H1 (cell line): ENCODE data around the gene AP3M1. TPM values are rescaled to one million over a fixed set of nuclear protein-coding genes. Genes with fewer than 3 reads are reported as not detected.
A peak's percentile ranks its signal among the peaks of the same experiment; 100 is the strongest.

Source experiments
- BRCA1 ChIP-seq: IDR thresholded peaks from 2 replicates; pipeline ENCODE4 v1.6.1; 2012; ENCODE audit warnings: low read depth, low read length, improper control_type of control experiment
- CHD2 ChIP-seq: IDR thresholded peaks from 2 replicates; pipeline ENCODE4 v1.6.1; 2012; ENCODE audit warnings: low read length, improper control_type of control experiment
- CTBP2 ChIP-seq: IDR thresholded peaks from 2 replicates; pipeline ENCODE4 v1.7.0; 2011; ENCODE audit warnings: borderline replicate concordance, mild to moderate bottlenecking, moderate library complexity, mixed read lengths, low read length; ENCODE audit not compliant: insufficient read depth, insufficient read length
- CTCF ChIP-seq, 3 experiments: IDR thresholded peaks; 1 replicate in 2 of 3; 2 replicates in 1 of 3; pipeline versions ENCODE4 v1.5.1 to v1.6.1; 2011; ENCODE audit warnings: low read length in 3 of 3, mild to moderate bottlenecking in 3 of 3, inconsistent platforms in 2 of 3, low read depth in 1 of 3, moderate library complexity in 1 of 3; ENCODE audit not compliant: insufficient read depth in 1 of 3; ENCODE audit errors: control extremely low read depth in 1 of 3
- EZH2 ChIP-seq: fragments of 200-600 bp; sonication (generic); IDR thresholded peaks from 2 replicates; pipeline ENCODE4 v1.7.1; 2012; ENCODE audit warnings: low read depth, mild to moderate bottlenecking, moderate library complexity, low read length, inconsistent platforms; ENCODE audit not compliant: severe bottlenecking
- NANOG ChIP-seq: IDR thresholded peaks from 2 replicates; pipeline ENCODE4 v1.6.1; 2011; ENCODE audit warnings: low read length, low read depth, mild to moderate bottlenecking, inconsistent platforms; ENCODE audit not compliant: insufficient read depth, poor library complexity, severe bottlenecking
- RAD21 ChIP-seq, 2 experiments: IDR thresholded peaks in 1 of 2; conservative IDR thresholded peaks in 1 of 2; 2 replicates each; pipeline ENCODE4 v1.6.1; 2011; ENCODE audit warnings: low read depth in 2 of 2, low read length in 2 of 2, improper control_type of control experiment in 1 of 2, inconsistent platforms in 1 of 2, mild to moderate bottlenecking in 1 of 2, moderate library complexity in 1 of 2
- RXRA ChIP-seq: IDR thresholded peaks from 2 replicates; pipeline ENCODE4 v1.6.1; 2011; ENCODE audit warnings: low read depth, mild to moderate bottlenecking, low read length, moderate library complexity; ENCODE audit not compliant: insufficient read depth
- SAP30 ChIP-seq: fragments of 300-600 bp; sonication (generic); IDR thresholded peaks from 2 replicates; pipeline ENCODE4 v1.7.1; 2012; ENCODE audit warnings: low read length, moderate library complexity, mild to moderate bottlenecking, inconsistent platforms; ENCODE audit not compliant: insufficient read depth, insufficient replicate concordance
- SP2 ChIP-seq: IDR thresholded peaks from 2 replicates; pipeline ENCODE4 v1.6.1; 2012; ENCODE audit warnings: mild to moderate bottlenecking, low read length, inconsistent platforms
- SP4 ChIP-seq: IDR thresholded peaks from 2 replicates; pipeline ENCODE4 v1.6.1; 2012; ENCODE audit warnings: low read length, inconsistent platforms
- SRF ChIP-seq: IDR thresholded peaks from 2 replicates; pipeline ENCODE4 v1.6.1; 2011; ENCODE audit warnings: mild to moderate bottlenecking, low read depth, low read length, moderate library complexity
- SUZ12 ChIP-seq: fragments of 200-600 bp; sonication (generic); IDR thresholded peaks from 2 replicates; pipeline ENCODE4 v1.6.1; 2012; ENCODE audit warnings: mild to moderate bottlenecking, inconsistent platforms, low read length, moderate library complexity, mixed read lengths
- TBP ChIP-seq: IDR thresholded peaks from 2 replicates; pipeline ENCODE4 v1.6.1; 2011; ENCODE audit warnings: low read depth, low read length, improper control_type of control experiment
- polyA plus RNA-seq, 7 experiments: library from polyadenylated mRNA; depleted of rRNA in 3 of 7; stranded (reverse) in 5 of 7; unstranded in 2 of 7; fragments of >200 nt in 5 of 7; fragments of 200-250 nt in 2 of 7; gene quantifications; 1 replicate in 5 of 7; 2 replicates in 1 of 7; 4 replicates in 1 of 7; pipeline versions ENCODE4 v1.2.1 to v1.2.3, GENCODE V29; 2011 to 2013; ENCODE audit warnings: missing spikeins in 2 of 7, mixed read lengths in 2 of 7
- total RNA-seq: library from RNA; stranded (reverse); fragmentation: NEBNext Ultra II Directional; extraction: Animal tissue kit (Norgen Biotek cat#: 25700); gene quantifications from 2 replicates; pipeline ENCODE4 v1.2.1, GENCODE V29; 2021

The AP3M1 gene
- total and polyA plus RNA-seq, 2 of the 8 experiments (the other 6 are each of a cell fraction or from before 2014, with no cell fraction given): 23.9 to 38.9 TPM

GRCh38 chr10:74176380-74177139 is 25.9 kb upstream of the AP3M1 start (continued):
- no peak for TF ChIP-seq SRF
- TF ChIP-seq SUZ12: no peak
- peak; percentile 80 for TF ChIP-seq TBP
- TF ChIP-seq EZH2: no peak
- TF ChIP-seq SP2: no peak
- TF ChIP-seq RXRA: no peak
- TF ChIP-seq SAP30: peak; percentile 52
- no peak for TF ChIP-seq BRCA1
- 0 out of 4 replicates have a peak, but pooled peaks of 1 of the 2 experiments have one; percentile 0 for TF ChIP-seq RAD21 (IDR thresholded peaks at IDR 0.05 in 1 of 2, conservative IDR thresholded peaks at IDR 0.05 in 1 of 2; ENCODE audit: low read depth in 2 of 2, low read length in 2 of 2)
- no peak for TF ChIP-seq CTBP2
- no peak for TF ChIP-seq CHD2
- no peak for TF ChIP-seq NANOG
- TF ChIP-seq SP4: no peak
- 0 out of 4 replicates have a peak, but pooled peaks of 1 of the 3 experiments have one; percentile 3 for TF ChIP-seq CTCF (IDR thresholded peaks at IDR 0.05; ENCODE audit: control extremely low read depth in 1 of 3, insufficient read depth in 1 of 3, low read depth in 1 of 3, low read length in 3 of 3)
